HepG2 (cell line): Measurements from ENCODE around the gene ABCG2. TPM values are rescaled to one million over a fixed set of nuclear protein-coding genes. Genes with fewer than 3 reads are reported as not detected.
A peak's percentile ranks its signal among the peaks of the same experiment; 100 is the strongest.

Source experiments
- HOXA3 ChIP-seq: sonication (generic); formaldehyde crosslinking; IDR thresholded peaks from 2 replicates; pipeline ENCODE4 v1.5.0; 2020; ENCODE audit warnings: missing genetic modification reagents
- KMT2B ChIP-seq: IDR thresholded peaks from 2 replicates; pipeline ENCODE4 v1.6.1; 2016; ENCODE audit warnings: missing genetic modification reagents, missing compliant biosample characterization
- PRDM4 ChIP-seq: sonication (generic); formaldehyde crosslinking; IDR thresholded peaks from 2 replicates; pipeline ENCODE4 v1.9.0; 2021; ENCODE audit warnings: missing genetic modification reagents, borderline replicate concordance
- SNAPC2 ChIP-seq: sonication (generic); formaldehyde crosslinking; IDR thresholded peaks from 2 replicates; pipeline ENCODE4 v1.8.1; 2022; ENCODE audit warnings: mild to moderate bottlenecking, missing genetic modification reagents
- polyA plus RNA-seq, 8 experiments: library from polyadenylated mRNA; depleted of rRNA in 3 of 8; stranded (reverse) in 7 of 8; unstranded in 1 of 8; fragments of >200 nt; fragmentation: Illumina TruSeq in 4 of 8; extraction: Trizol in 4 of 8; gene quantifications; 2 replicates each; pipeline versions ENCODE4 v1.2.1 to v1.2.3, GENCODE V29; 2011 to 2016; ENCODE audit warnings: low read depth in 4 of 8, missing spikeins in 1 of 8, mixed read lengths in 1 of 8; ENCODE audit not compliant: insufficient read depth in 1 of 8
- total RNA-seq, 5 experiments: library from RNA; depleted of rRNA; stranded (reverse); fragments of >200 nt; fragmentation: Illumina TruSeq; extraction: Trizol; gene quantifications; 2 replicates each; pipeline ENCODE4 v1.2.3, GENCODE V29; 2016; ENCODE audit warnings: low read depth in 1 of 5
- TF ChIP-seq, protein P1 (sequence below), 2 experiments: fragments of 450-650 bp in 1 of 2; sonication (generic) in 1 of 2; formaldehyde crosslinking in 1 of 2; IDR thresholded peaks; 2 replicates each; pipeline versions ENCODE4 v1.6.1 to v1.8.0; 2016 to 2022; ENCODE audit warnings: antibody characterized with exemption in 1 of 2, mild to moderate bottlenecking in 1 of 2, missing genetic modification reagents in 1 of 2
- TF ChIP-seq, protein P2 (sequence below): IDR thresholded peaks from 2 replicates; pipeline ENCODE4 v1.6.1; 2012; ENCODE audit warnings: inconsistent platforms
- TF ChIP-seq, protein P3 (sequence below): sonication (generic); formaldehyde crosslinking; IDR thresholded peaks from 2 replicates; pipeline ENCODE4 v1.5.0; 2020; ENCODE audit warnings: missing genetic modification reagents, mild to moderate bottlenecking, borderline replicate concordance

The ABCG2 gene
- total and polyA plus RNA-seq, 2 of the 13 experiments (the other 11 are each of a cell fraction or from before 2014, with no cell fraction given): 10.0 to 15.7 TPM

DNA sequence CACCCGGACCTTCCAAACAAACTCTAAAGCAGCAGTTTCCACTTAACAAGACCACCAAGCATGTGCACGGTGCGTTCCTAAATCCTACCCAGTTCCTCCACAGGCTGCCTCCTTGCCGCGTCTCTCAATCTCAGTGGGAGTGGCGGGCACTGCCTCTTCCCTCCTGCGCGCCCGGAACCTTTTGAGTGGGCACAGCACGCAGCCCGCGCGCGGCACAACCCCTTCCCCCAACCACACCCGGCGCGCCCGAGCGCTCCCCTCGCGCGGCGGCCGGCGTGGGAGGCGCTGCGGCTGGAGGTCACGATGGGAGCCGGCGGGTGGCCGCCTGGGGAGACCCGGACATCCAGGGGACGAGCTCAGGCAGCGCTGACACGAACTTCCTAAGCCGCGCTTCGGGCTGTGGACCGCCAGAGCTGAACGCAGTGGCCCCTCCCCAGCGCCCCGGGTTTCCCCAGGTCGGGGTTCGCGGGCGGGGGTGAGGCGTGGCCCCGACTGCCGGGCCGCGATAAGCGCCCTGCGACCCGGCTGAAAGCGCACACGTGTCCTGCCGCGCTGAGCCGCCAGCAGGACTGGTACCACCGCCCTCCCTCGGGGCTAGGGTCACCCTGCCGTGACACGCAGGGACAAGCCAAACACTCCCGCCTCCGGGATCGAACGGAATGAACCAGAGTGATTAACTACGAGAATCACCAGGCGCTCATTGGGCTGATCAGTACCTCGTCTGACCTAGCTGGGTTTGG, at the start of gene ABCG2 (continued):
- TF ChIP-seq, protein P1, sequence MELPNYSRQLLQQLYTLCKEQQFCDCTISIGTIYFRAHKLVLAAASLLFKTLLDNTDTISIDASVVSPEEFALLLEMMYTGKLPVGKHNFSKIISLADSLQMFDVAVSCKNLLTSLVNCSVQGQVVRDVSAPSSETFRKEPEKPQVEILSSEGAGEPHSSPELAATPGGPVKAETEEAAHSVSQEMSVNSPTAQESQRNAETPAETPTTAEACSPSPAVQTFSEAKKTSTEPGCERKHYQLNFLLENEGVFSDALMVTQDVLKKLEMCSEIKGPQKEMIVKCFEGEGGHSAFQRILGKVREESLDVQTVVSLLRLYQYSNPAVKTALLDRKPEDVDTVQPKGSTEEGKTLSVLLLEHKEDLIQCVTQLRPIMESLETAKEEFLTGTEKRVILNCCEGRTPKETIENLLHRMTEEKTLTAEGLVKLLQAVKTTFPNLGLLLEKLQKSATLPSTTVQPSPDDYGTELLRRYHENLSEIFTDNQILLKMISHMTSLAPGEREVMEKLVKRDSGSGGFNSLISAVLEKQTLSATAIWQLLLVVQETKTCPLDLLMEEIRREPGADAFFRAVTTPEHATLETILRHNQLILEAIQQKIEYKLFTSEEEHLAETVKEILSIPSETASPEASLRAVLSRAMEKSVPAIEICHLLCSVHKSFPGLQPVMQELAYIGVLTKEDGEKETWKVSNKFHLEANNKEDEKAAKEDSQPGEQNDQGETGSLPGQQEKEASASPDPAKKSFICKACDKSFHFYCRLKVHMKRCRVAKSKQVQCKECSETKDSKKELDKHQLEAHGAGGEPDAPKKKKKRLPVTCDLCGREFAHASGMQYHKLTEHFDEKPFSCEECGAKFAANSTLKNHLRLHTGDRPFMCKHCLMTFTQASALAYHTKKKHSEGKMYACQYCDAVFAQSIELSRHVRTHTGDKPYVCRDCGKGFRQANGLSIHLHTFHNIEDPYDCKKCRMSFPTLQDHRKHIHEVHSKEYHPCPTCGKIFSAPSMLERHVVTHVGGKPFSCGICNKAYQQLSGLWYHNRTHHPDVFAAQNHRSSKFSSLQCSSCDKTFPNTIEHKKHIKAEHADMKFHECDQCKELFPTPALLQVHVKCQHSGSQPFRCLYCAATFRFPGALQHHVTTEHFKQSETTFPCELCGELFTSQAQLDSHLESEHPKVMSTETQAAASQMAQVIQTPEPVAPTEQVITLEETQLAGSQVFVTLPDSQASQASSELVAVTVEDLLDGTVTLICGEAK (IDR thresholded peaks at IDR 0.05): no peak
- TF ChIP-seq, protein P1 (CRISPR knock-in tag; IDR thresholded peaks at IDR 0.05): peak; percentile 21; the same call in 1 of the 2 replicates
- TF ChIP-seq, protein P2, sequence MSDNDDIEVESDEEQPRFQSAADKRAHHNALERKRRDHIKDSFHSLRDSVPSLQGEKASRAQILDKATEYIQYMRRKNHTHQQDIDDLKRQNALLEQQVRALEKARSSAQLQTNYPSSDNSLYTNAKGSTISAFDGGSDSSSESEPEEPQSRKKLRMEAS: peak; percentile 78
- TF ChIP-seq PRDM4 (0 out of 2 replicates have a peak, but pooled peaks have one; percentile 62), KMT2B (CRISPR knock-in tag) (0 out of 2 replicates have a peak, but pooled peaks have one; percentile 55), SNAPC2 (CRISPR knock-in tag) (no peak), HOXA3 (peak; percentile 24)
- TF ChIP-seq, protein P3, sequence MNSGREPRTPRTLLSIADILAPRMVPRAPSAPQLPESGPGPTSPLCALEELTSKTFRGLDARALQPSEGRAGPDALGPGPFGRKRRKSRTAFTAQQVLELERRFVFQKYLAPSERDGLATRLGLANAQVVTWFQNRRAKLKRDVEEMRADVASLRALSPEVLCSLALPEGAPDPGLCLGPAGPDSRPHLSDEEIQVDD: peak; percentile 54; the same call in 1 of the 2 replicates
